H9 (cell line): ENCODE measurements around the gene CBLB. TPM values are rescaled to one million over a fixed set of nuclear protein-coding genes. Genes with fewer than 3 reads are reported as not detected.

Source experiments
- DNase-seq: peaks from one replicate; pipeline ENCODE4 v3.0.0-alpha.2; 2017
- H2AFZ ChIP-seq: one replicate; pipeline ENCODE4 v1.6.1; 2013; ENCODE audit warnings: mild to moderate bottlenecking, low read length, control low read depth, moderate library complexity
- H2AK5ac ChIP-seq: 2 replicates; pipeline ENCODE4 v1.6.1; 2013; ENCODE audit warnings: low read length, control low read depth, mixed read lengths; ENCODE audit not compliant: insufficient read length
- H2BK120ac ChIP-seq: one replicate; pipeline ENCODE4 v1.6.1; 2013; ENCODE audit warnings: low read depth, mild to moderate bottlenecking, low read length, control low read depth, inconsistent platforms; ENCODE audit not compliant: poor library complexity, severe bottlenecking
- H2BK12ac ChIP-seq: 2 replicates; pipeline ENCODE4 v1.6.1; 2013; ENCODE audit warnings: low read length, control low read depth, mixed read lengths, low read depth; ENCODE audit not compliant: insufficient read length
- H2BK15ac ChIP-seq: 2 replicates; pipeline ENCODE4 v1.6.1; 2013; ENCODE audit warnings: low read depth, low read length, control low read depth
- H2BK20ac ChIP-seq: one replicate; pipeline ENCODE4 v1.6.1; 2013; ENCODE audit warnings: low read depth, mild to moderate bottlenecking, low read length, control low read depth, inconsistent platforms; ENCODE audit not compliant: poor library complexity, severe bottlenecking
- H2BK5ac ChIP-seq: 2 replicates; pipeline ENCODE4 v1.6.1; 2013; ENCODE audit warnings: low read length, control low read depth, mixed read lengths; ENCODE audit not compliant: insufficient read length
- H3K14ac ChIP-seq: 2 replicates; pipeline ENCODE4 v1.6.1; 2013; ENCODE audit warnings: low read length, control low read depth; ENCODE audit not compliant: insufficient read depth
- H3K18ac ChIP-seq: 2 replicates; pipeline ENCODE4 v1.6.1; 2013; ENCODE audit warnings: low read depth, mild to moderate bottlenecking, mixed read lengths, low read length, control low read depth; ENCODE audit not compliant: insufficient read length
- H3K23ac ChIP-seq: 2 replicates; pipeline ENCODE4 v1.6.1; 2013; ENCODE audit warnings: low read length, control low read depth, mixed read lengths, low read depth; ENCODE audit not compliant: insufficient read length
- H3K23me2 ChIP-seq: 2 replicates; pipeline ENCODE4 v1.6.1; 2013; ENCODE audit warnings: low read depth, mild to moderate bottlenecking, mixed read lengths, low read length, control low read depth; ENCODE audit not compliant: insufficient read length, poor library complexity, severe bottlenecking
- H3K27ac ChIP-seq: 2 replicates; pipeline ENCODE4 v1.5.1; 2013; ENCODE audit warnings: low read length, control low read depth, mixed read lengths, low read depth; ENCODE audit not compliant: insufficient read length
- H3K27me3 ChIP-seq: 2 replicates; pipeline ENCODE4 v1.6.1; 2013; ENCODE audit warnings: low read length, control low read depth, inconsistent platforms; ENCODE audit not compliant: insufficient read depth
- H3K4ac ChIP-seq: 2 replicates; pipeline ENCODE4 v1.6.1; 2013; ENCODE audit warnings: low read depth, mild to moderate bottlenecking, control low read depth, inconsistent platforms, low read length, moderate library complexity
- H3K4me1 ChIP-seq: 2 replicates; pipeline ENCODE4 v1.6.1; 2013; ENCODE audit warnings: low read length, control low read depth, inconsistent platforms; ENCODE audit not compliant: insufficient read depth
- H3K4me2 ChIP-seq: 2 replicates; pipeline ENCODE4 v1.6.1; 2013; ENCODE audit warnings: low read length, control low read depth, mixed read lengths; ENCODE audit not compliant: insufficient read length, insufficient read depth
- H3K56ac ChIP-seq: 2 replicates; pipeline ENCODE4 v1.6.1; 2013; ENCODE audit warnings: low read depth, mild to moderate bottlenecking, mixed read lengths, low read length, control low read depth; ENCODE audit not compliant: insufficient read length
- H3K79me1 ChIP-seq: 2 replicates; pipeline ENCODE4 v1.6.1; 2013; ENCODE audit warnings: low read depth, mild to moderate bottlenecking, moderate library complexity, low read length, control low read depth, inconsistent platforms; ENCODE audit not compliant: insufficient read depth, poor library complexity, severe bottlenecking
- H3K79me2 ChIP-seq: 2 replicates; pipeline ENCODE4 v1.6.1; 2013; ENCODE audit warnings: low read length, control low read depth, inconsistent platforms; ENCODE audit not compliant: insufficient read depth
- H3K9ac ChIP-seq: 2 replicates; pipeline ENCODE4 v1.6.1; 2013; ENCODE audit warnings: low read length, control low read depth, mixed read lengths; ENCODE audit not compliant: insufficient read length; ENCODE audit errors: extremely low read depth
- H3K9me3 ChIP-seq: one replicate; pipeline ENCODE4 v1.6.1; 2013; ENCODE audit warnings: low read depth, low read length, inconsistent platforms; ENCODE audit not compliant: control insufficient read depth
- H3T11ph ChIP-seq: one replicate; pipeline ENCODE4 v1.6.1; 2013; ENCODE audit warnings: mild to moderate bottlenecking, low read length, control low read depth, inconsistent platforms
- H4K20me1 ChIP-seq: one replicate; pipeline ENCODE4 v1.6.1; 2013; ENCODE audit not compliant: control insufficient read depth, insufficient read length, insufficient read depth
- H4K5ac ChIP-seq: 2 replicates; pipeline ENCODE4 v1.6.1; 2013; ENCODE audit warnings: low read depth, mild to moderate bottlenecking, mixed read lengths, low read length, control low read depth; ENCODE audit not compliant: insufficient read length
- H4K8ac ChIP-seq: replicated peaks from 2 replicates; pipeline ENCODE4 v1.6.1; 2013; ENCODE audit warnings: low read length, control low read depth, mixed read lengths, low read depth; ENCODE audit not compliant: insufficient read length
- H4K91ac ChIP-seq: 2 replicates; pipeline ENCODE4 v1.6.1; 2013; ENCODE audit warnings: low read depth, mild to moderate bottlenecking, moderate library complexity, mixed read lengths, low read length, control low read depth; ENCODE audit not compliant: insufficient read length
- H3K27ac Mint-ChIP-seq, 3 experiments: 2 replicates in 2 of 3; 3 replicates in 1 of 3; pipeline ENCODE4 v1.8.0; 2020 to 2021; ENCODE audit warnings: mixed read lengths in 3 of 3, mild to moderate bottlenecking in 1 of 3, moderate library complexity in 1 of 3
- H3K27me3 Mint-ChIP-seq: 2 replicates; pipeline ENCODE4 v1.8.0; 2021; ENCODE audit warnings: low read depth, mild to moderate bottlenecking, moderate library complexity, mixed read lengths
- H3K36me3 Mint-ChIP-seq, 3 experiments: 2 replicates in 2 of 3; 3 replicates in 1 of 3; pipeline ENCODE4 v1.8.0; 2020 to 2021; ENCODE audit warnings: low read depth in 3 of 3, mixed read lengths in 3 of 3; ENCODE audit not compliant: insufficient read depth in 1 of 3
- H3K4me1 Mint-ChIP-seq, 2 experiments: 2 replicates each; pipeline ENCODE4 v1.8.0; 2020; ENCODE audit warnings: mixed read lengths in 2 of 2
- H3K4me3 Mint-ChIP-seq, 2 experiments: 2 replicates in 1 of 2; 3 replicates in 1 of 2; pipeline ENCODE4 v1.8.0; 2020 to 2021; ENCODE audit warnings: mild to moderate bottlenecking in 2 of 2, mixed read lengths in 2 of 2, moderate library complexity in 1 of 2
- H3K9me3 Mint-ChIP-seq, 2 experiments: 2 replicates in 1 of 2; 3 replicates in 1 of 2; pipeline ENCODE4 v1.8.0; 2020; ENCODE audit warnings: mild to moderate bottlenecking in 2 of 2, mixed read lengths in 2 of 2, moderate library complexity in 1 of 2
- WGBS: extraction: QIAGEN DNeasy Blood & Tissue Kit; methylation state at CpG from one replicate; pipeline ENCODE4 v1.1.7; 2013; ENCODE audit warnings: missing lambda C conversion rate, low lambda C conversion rate, mixed read lengths; ENCODE audit not compliant: insufficient read length; ENCODE audit errors: extremely low coverage; 5-methylcytosine and 5-hydroxymethylcytosine counted together
- total RNA-seq: library from RNA; stranded (reverse); gene quantifications from 2 replicates; pipeline ENCODE4 v1.2.1, GENCODE V29; 2021
- TF ChIP-seq, protein P1 (sequence below): fragments of 200-600 bp; sonication (generic); conservative IDR thresholded peaks from 3 replicates; pipeline ENCODE4 v1.8.0; 2021; ENCODE audit warnings: antibody characterized with exemption, mild to moderate bottlenecking

The CBLB gene
- total RNA-seq, 1 experiment from 2014 or later: 25.7 TPM

DNA sequence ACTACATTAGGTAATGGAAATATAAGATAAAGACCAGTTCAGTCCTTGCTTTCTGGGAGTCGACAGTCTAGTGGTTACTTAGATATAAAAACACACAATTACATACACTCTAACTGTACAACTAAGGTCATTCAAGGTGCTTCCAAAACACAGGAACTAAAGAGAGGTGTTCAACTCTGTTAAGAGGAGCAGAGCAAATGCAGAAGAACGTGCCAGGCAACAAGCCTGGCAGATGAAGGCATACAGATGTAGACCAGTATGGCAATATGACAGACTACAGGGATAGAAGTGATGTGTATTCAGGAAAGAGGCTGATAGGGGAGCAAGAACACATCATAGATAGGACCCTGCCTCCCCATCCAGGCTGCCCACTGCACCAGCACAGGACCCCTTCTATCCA is 78.3 kb downstream of the CBLB start:
- TF ChIP-seq, protein P1, sequence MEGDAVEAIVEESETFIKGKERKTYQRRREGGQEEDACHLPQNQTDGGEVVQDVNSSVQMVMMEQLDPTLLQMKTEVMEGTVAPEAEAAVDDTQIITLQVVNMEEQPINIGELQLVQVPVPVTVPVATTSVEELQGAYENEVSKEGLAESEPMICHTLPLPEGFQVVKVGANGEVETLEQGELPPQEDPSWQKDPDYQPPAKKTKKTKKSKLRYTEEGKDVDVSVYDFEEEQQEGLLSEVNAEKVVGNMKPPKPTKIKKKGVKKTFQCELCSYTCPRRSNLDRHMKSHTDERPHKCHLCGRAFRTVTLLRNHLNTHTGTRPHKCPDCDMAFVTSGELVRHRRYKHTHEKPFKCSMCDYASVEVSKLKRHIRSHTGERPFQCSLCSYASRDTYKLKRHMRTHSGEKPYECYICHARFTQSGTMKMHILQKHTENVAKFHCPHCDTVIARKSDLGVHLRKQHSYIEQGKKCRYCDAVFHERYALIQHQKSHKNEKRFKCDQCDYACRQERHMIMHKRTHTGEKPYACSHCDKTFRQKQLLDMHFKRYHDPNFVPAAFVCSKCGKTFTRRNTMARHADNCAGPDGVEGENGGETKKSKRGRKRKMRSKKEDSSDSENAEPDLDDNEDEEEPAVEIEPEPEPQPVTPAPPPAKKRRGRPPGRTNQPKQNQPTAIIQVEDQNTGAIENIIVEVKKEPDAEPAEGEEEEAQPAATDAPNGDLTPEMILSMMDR: no peak
- Histone ChIP-seq H3K23ac (no peak overlapping the region), H3K18ac (no peak overlapping the region), H4K5ac (no peak overlapping the region), H2BK120ac (no peak overlapping the region), H3T11ph (no peak overlapping the region), H3K27ac (no peak overlapping the region), H2AFZ (no peak overlapping the region), H2BK5ac (no peak overlapping the region), H3K79me2 (no peaks in the 10 kb centered on the region; the same call in 1 of the 2 replicates), H3K79me1 (peaks cover 9% of the 10 kb centered on the region), H4K8ac (no peak overlapping the region), H3K4me2 (no peak overlapping the region), H3K27me3 (no peaks in the 10 kb centered on the region), H2BK15ac (no peak overlapping the region), H3K4me1 (no peaks in the 10 kb centered on the region; the same call in 1 of the 2 replicates), H3K23me2 (no peaks in the 10 kb centered on the region), H3K9ac (no peak overlapping the region), H2AK5ac (no peak overlapping the region), H3K56ac (no peak overlapping the region), H4K91ac (no peak overlapping the region), H2BK20ac (no peak overlapping the region), H3K4ac (no peak overlapping the region), H3K14ac (no peak overlapping the region), H2BK12ac (peak overlapping the region; percentile 14), H4K20me1 (no peaks in the 10 kb centered on the region), H3K9me3 (no peaks in the 10 kb centered on the region)
- Mint-ChIP-seq H3K9me3 (no peaks in the 10 kb centered on the region), H3K27me3 (no peaks in the 10 kb centered on the region), H3K27ac (peak overlapping the region in 1 of 3 experiments; percentile 19; a peak in 1 of 7 replicates), H3K36me3 (no peaks in the 10 kb centered on the region; a peak in 1 of 7 replicates), H3K4me3 (no peak overlapping the region), H3K4me1 (peaks cover 15 to 25% of the 10 kb centered on the region in 2 experiments)
- no CpG with 5 or more reads among the region's 2 CpGs for WGBS
- no peak for DNase-seq
